H1 (cell line): ENCODE results near the gene PTRH1.

Experiments
- CEBPB ChIP-seq: IDR thresholded peaks from 2 replicates; pipeline ENCODE4 v1.6.1; 2012; ENCODE audit warnings: low read depth, low read length
- POLR2A ChIP-seq, 2 experiments: IDR thresholded peaks; 1 replicate in 1 of 2; 2 replicates in 1 of 2; pipeline ENCODE4 v1.6.1; 2011; ENCODE audit warnings: low read depth in 2 of 2, low read length in 2 of 2, mild to moderate bottlenecking in 2 of 2; ENCODE audit errors: control extremely low read depth in 1 of 2
- POU5F1 ChIP-seq: IDR thresholded peaks from 2 replicates; pipeline ENCODE4 v1.6.1; 2011; ENCODE audit warnings: low read depth, mild to moderate bottlenecking, low read length, moderate library complexity
- RAD21 ChIP-seq, 2 experiments: IDR thresholded peaks in 1 of 2; conservative IDR thresholded peaks in 1 of 2; 2 replicates each; pipeline ENCODE4 v1.6.1; 2011; ENCODE audit warnings: low read depth in 2 of 2, low read length in 2 of 2, improper control_type of control experiment in 1 of 2, inconsistent platforms in 1 of 2, mild to moderate bottlenecking in 1 of 2, moderate library complexity in 1 of 2
- SIX5 ChIP-seq: IDR thresholded peaks from 2 replicates; pipeline ENCODE4 v1.6.1; 2011; ENCODE audit warnings: mild to moderate bottlenecking, low read depth, low read length
- SP1 ChIP-seq: IDR thresholded peaks from 2 replicates; pipeline ENCODE4 v1.6.1; 2011; ENCODE audit warnings: low read depth, low read length
- TF ChIP-seq, protein P1 (sequence below), 3 experiments: IDR thresholded peaks; 1 replicate in 2 of 3; 2 replicates in 1 of 3; pipeline versions ENCODE4 v1.5.1 to v1.6.1; 2011; ENCODE audit warnings: low read length in 3 of 3, mild to moderate bottlenecking in 3 of 3, inconsistent platforms in 2 of 3, low read depth in 1 of 3, moderate library complexity in 1 of 3; ENCODE audit not compliant: insufficient read depth in 1 of 3; ENCODE audit errors: control extremely low read depth in 1 of 3

GRCh38 chr9:127749090-127749787 lies 33.8 kb upstream of the PTRH1 start:
- no peak for TF ChIP-seq SIX5
- TF ChIP-seq, protein P1, sequence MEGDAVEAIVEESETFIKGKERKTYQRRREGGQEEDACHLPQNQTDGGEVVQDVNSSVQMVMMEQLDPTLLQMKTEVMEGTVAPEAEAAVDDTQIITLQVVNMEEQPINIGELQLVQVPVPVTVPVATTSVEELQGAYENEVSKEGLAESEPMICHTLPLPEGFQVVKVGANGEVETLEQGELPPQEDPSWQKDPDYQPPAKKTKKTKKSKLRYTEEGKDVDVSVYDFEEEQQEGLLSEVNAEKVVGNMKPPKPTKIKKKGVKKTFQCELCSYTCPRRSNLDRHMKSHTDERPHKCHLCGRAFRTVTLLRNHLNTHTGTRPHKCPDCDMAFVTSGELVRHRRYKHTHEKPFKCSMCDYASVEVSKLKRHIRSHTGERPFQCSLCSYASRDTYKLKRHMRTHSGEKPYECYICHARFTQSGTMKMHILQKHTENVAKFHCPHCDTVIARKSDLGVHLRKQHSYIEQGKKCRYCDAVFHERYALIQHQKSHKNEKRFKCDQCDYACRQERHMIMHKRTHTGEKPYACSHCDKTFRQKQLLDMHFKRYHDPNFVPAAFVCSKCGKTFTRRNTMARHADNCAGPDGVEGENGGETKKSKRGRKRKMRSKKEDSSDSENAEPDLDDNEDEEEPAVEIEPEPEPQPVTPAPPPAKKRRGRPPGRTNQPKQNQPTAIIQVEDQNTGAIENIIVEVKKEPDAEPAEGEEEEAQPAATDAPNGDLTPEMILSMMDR (IDR thresholded peaks at IDR 0.05; ENCODE audit: control extremely low read depth in 1 of 3, insufficient read depth in 1 of 3, low read depth in 1 of 3, low read length in 3 of 3) = no peak
- TF ChIP-seq RAD21 (IDR thresholded peaks at IDR 0.05 in 1 of 2, conservative IDR thresholded peaks at IDR 0.05 in 1 of 2; ENCODE audit: low read depth in 2 of 2, low read length in 2 of 2) = no peak
- TF ChIP-seq POLR2A (IDR thresholded peaks at IDR 0.05; ENCODE audit: control extremely low read depth in 1 of 2, low read depth in 2 of 2, low read length in 2 of 2) = no peak
- no peak for TF ChIP-seq POU5F1
- TF ChIP-seq CEBPB = no peak
- TF ChIP-seq SP1 = no peak
